GM23338 (cell line): ENCODE results near the gene CNIH3. TPM values are rescaled to one million over a fixed set of nuclear protein-coding genes. Genes with fewer than 3 reads are reported as not detected.

Experiments
- ATAC-seq: fragments of 200-7000 bp; cut with Tn5 transposase; 3 replicates; pipeline ENCODE4 v1.9.1; 2020
- DNase-seq: peaks from one replicate; pipeline ENCODE4 v3.0.0-alpha.2; 2015; ENCODE audit warnings: low spot score
- H2AFZ ChIP-seq: fragments of 200-600 bp; sonication (generic); 2 replicates; pipeline ENCODE4 v1.8.0; 2016; ENCODE audit warnings: antibody characterized with exemption, mild to moderate bottlenecking, moderate library complexity
- H3F3A ChIP-seq: fragments of 200-600 bp; sonication (generic); replicated peaks from 2 replicates; pipeline ENCODE4 v1.8.0; 2017; ENCODE audit warnings: antibody characterized with exemption, mixed run types, low read depth
- H3K27ac ChIP-seq: fragments of 200-600 bp; sonication (generic); 2 replicates; pipeline ENCODE4 v1.6.1; 2016; ENCODE audit warnings: low read depth
- H3K27me3 ChIP-seq: fragments of 200-600 bp; sonication (generic); 2 replicates; pipeline ENCODE4 v1.8.0; 2016; ENCODE audit warnings: mild to moderate bottlenecking, mixed run types, moderate library complexity; ENCODE audit not compliant: insufficient read depth
- H3K36me3 ChIP-seq: fragments of 200-600 bp; sonication (generic); 2 replicates; pipeline ENCODE4 v1.8.0; 2016; ENCODE audit warnings: mild to moderate bottlenecking; ENCODE audit not compliant: insufficient read depth
- H3K4me1 ChIP-seq: fragments of 200-600 bp; sonication (generic); 2 replicates; pipeline ENCODE4 v1.8.0; 2016; ENCODE audit warnings: mild to moderate bottlenecking, moderate library complexity; ENCODE audit not compliant: insufficient read depth
- H3K4me2 ChIP-seq: fragments of 200-600 bp; sonication (generic); 2 replicates; pipeline ENCODE4 v1.7.1; 2017; ENCODE audit warnings: mixed run types
- H3K4me3 ChIP-seq: fragments of 200-600 bp; sonication (generic); 2 replicates; pipeline ENCODE4 v1.6.1; 2016; ENCODE audit warnings: mixed run types
- H3K79me2 ChIP-seq: fragments of 200-600 bp; sonication (generic); replicated peaks from 2 replicates; pipeline ENCODE4 v1.8.0; 2017; ENCODE audit warnings: mild to moderate bottlenecking; ENCODE audit not compliant: insufficient read depth
- H3K9me2 ChIP-seq: fragments of 200-600 bp; sonication (generic); 2 replicates; pipeline ENCODE4 v1.8.0; 2017; ENCODE audit not compliant: insufficient read depth
- H4K20me1 ChIP-seq: fragments of 200-600 bp; sonication (generic); replicated peaks from 2 replicates; pipeline ENCODE4 v1.8.0; 2017; ENCODE audit warnings: mild to moderate bottlenecking; ENCODE audit not compliant: insufficient read depth
- H3K27ac Mint-ChIP-seq: 2 replicates; pipeline ENCODE4 v1.8.0; 2020; ENCODE audit warnings: inconsistent platforms, mild to moderate bottlenecking, moderate library complexity, mixed read lengths
- H3K27me3 Mint-ChIP-seq: 3 replicates; pipeline ENCODE4 v1.8.0; 2022; ENCODE audit warnings: low read depth, mild to moderate bottlenecking, moderate library complexity, mixed read lengths, inconsistent platforms; ENCODE audit not compliant: insufficient read depth, poor library complexity
- H3K36me3 Mint-ChIP-seq: 3 replicates; pipeline ENCODE4 v1.8.0; 2021; ENCODE audit warnings: low read depth, mild to moderate bottlenecking, inconsistent platforms, moderate library complexity, mixed read lengths
- H3K4me1 Mint-ChIP-seq: 3 replicates; pipeline ENCODE4 v1.8.0; 2020; ENCODE audit warnings: mild to moderate bottlenecking, inconsistent platforms, mixed read lengths
- H3K4me3 Mint-ChIP-seq: 3 replicates; pipeline ENCODE4 v1.8.0; 2021; ENCODE audit warnings: moderate library complexity, mild to moderate bottlenecking, inconsistent platforms, mixed read lengths
- H3K9me3 Mint-ChIP-seq: 3 replicates; pipeline ENCODE4 v1.8.0; 2020; ENCODE audit warnings: moderate library complexity, mild to moderate bottlenecking, inconsistent platforms, mixed read lengths
- CREB1 ChIP-seq: fragments of 250-450 bp; sonication (Bioruptor Pico); IDR thresholded peaks from 2 replicates; pipeline ENCODE4 v1.5.0; 2020; ENCODE audit warnings: low read depth, mild to moderate bottlenecking, moderate library complexity
- ETS1 ChIP-seq: IDR thresholded peaks from 2 replicates; pipeline ENCODE4 v1.6.1; 2016; ENCODE audit warnings: antibody characterized with exemption
- JUNB ChIP-seq: IDR thresholded peaks from one replicate; pipeline ENCODE4 v1.6.1; 2016; ENCODE audit warnings: antibody characterized with exemption; ENCODE audit not compliant: unreplicated experiment
- NANOG ChIP-seq: IDR thresholded peaks from 2 replicates; pipeline ENCODE4 v1.6.1; 2016; ENCODE audit warnings: antibody characterized with exemption, borderline replicate concordance
- POLR2AphosphoS5 ChIP-seq: IDR thresholded peaks from 2 replicates; pipeline ENCODE4 v1.6.1; 2016; ENCODE audit warnings: antibody characterized with exemption, low read depth
- REST ChIP-seq: IDR thresholded peaks from one replicate; pipeline ENCODE4 v1.6.1; 2018; ENCODE audit warnings: antibody characterized with exemption; ENCODE audit not compliant: unreplicated experiment
- STAT1 ChIP-seq: IDR thresholded peaks from one replicate; pipeline ENCODE4 v1.6.1; 2016; ENCODE audit warnings: antibody characterized with exemption; ENCODE audit not compliant: unreplicated experiment
- ZNF114 ChIP-seq: fragments of 250-450 bp; sonication (Bioruptor Pico); IDR thresholded peaks from 2 replicates; pipeline ENCODE4 v1.5.0; 2020; ENCODE audit warnings: mild to moderate bottlenecking, moderate library complexity
- ZNF331 ChIP-seq: fragments of 250-450 bp; sonication (Bioruptor Pico); IDR thresholded peaks from 2 replicates; pipeline ENCODE4 v1.5.0; 2020; ENCODE audit warnings: low read depth, mild to moderate bottlenecking, moderate library complexity
- polyA plus RNA-seq: library from polyadenylated mRNA; unstranded; fragments of >200 nt; fragmentation: Nextera tagmentation; extraction: Ambion mirVana; gene quantifications from 2 replicates; pipeline ENCODE4 v1.2.1, GENCODE V29; 2016
- total RNA-seq: library from RNA; depleted of rRNA; stranded (reverse); fragments of >200 nt; shearing (Covaris generic); gene quantifications from 2 replicates; pipeline ENCODE4 v1.2.3, GENCODE V29; 2014

Gene CNIH3
- total and polyA plus RNA-seq, 2 experiments from 2014 or later, result 3.6 to 5.1 TPM

- no peaks in the 10 kb centered on the region for H4K20me1 ChIP-seq
- Mint-ChIP-seq H3K36me3 (peaks cover 7% of the 10 kb centered on the region; the same call in 1 of the 3 replicates), H3K27ac (no peak overlapping the region), H3K9me3 (peaks cover 4% of the 10 kb centered on the region), H3K27me3 (peaks cover 9% of the 10 kb centered on the region), H3K4me1 (peaks cover 3% of the 10 kb centered on the region; the same call in 2 of the 3 replicates), H3K4me3 (no peak overlapping the region)
- peaks cover 2% of the 10 kb centered on the region; the same call in 1 of the 2 replicates for H3K4me1 ChIP-seq
- no peaks in the 10 kb centered on the region for H3F3A ChIP-seq
- TF ChIP-seq JUNB, result no peak
- no peak for TF ChIP-seq POLR2AphosphoS5
- no peak for TF ChIP-seq ETS1
- TF ChIP-seq NANOG, result no peak
- no peak for TF ChIP-seq STAT1
- TF ChIP-seq ZNF331 (CRISPR knock-in tag), result no peak
- DNase-seq (no peak), ATAC-seq (no peak)
- H3K4me3 ChIP-seq, result no peak overlapping the region
- H3K79me2 ChIP-seq, result no peaks in the 10 kb centered on the region
- H3K9me2 ChIP-seq, result peaks cover 4% of the 10 kb centered on the region
- H3K27ac ChIP-seq, result no peak overlapping the region
- H2AFZ ChIP-seq, result no peak overlapping the region
- H3K36me3 ChIP-seq, result no peaks in the 10 kb centered on the region
- H3K4me2 ChIP-seq, result no peak overlapping the region
- no peaks in the 10 kb centered on the region for H3K27me3 ChIP-seq
Measured at GRCh38 chr1:224760163-224760562, 144.0 kb downstream of the CNIH3 start.

GRCh38 chr1:224761245-224761644 lies 145.1 kb downstream of the CNIH3 start:
- TF ChIP-seq ZNF114 (CRISPR knock-in tag), result no peak
- no peak for TF ChIP-seq REST
- TF ChIP-seq CREB1, result no peak
- TF ChIP-seq POLR2AphosphoS5, result no peak
- H3K27ac ChIP-seq, result no peak overlapping the region
- H3F3A ChIP-seq, result no peaks in the 10 kb centered on the region
- H3K79me2 ChIP-seq, result no peaks in the 10 kb centered on the region
- no peak overlapping the region for H3K4me2 ChIP-seq
- peaks cover 2% of the 10 kb centered on the region for H3K4me1 Mint-ChIP-seq
- H3K4me3 Mint-ChIP-seq, result no peak overlapping the region
- peaks cover 7% of the 10 kb centered on the region; the same call in 1 of the 3 replicates for H3K36me3 Mint-ChIP-seq
- peaks cover 8% of the 10 kb centered on the region for H3K27me3 Mint-ChIP-seq
- peaks cover 8% of the 10 kb centered on the region for H3K9me2 ChIP-seq
- no peaks in the 10 kb centered on the region for H3K27me3 ChIP-seq
- no peak overlapping the region for H2AFZ ChIP-seq
- H3K36me3 ChIP-seq, result no peaks in the 10 kb centered on the region
- H3K4me3 ChIP-seq, result no peak overlapping the region
- H3K9me3 Mint-ChIP-seq, result peaks cover 4% of the 10 kb centered on the region
- DNase-seq, result no peak
- no peaks in the 10 kb centered on the region for H3K4me1 ChIP-seq
- no peak overlapping the region for H3K27ac Mint-ChIP-seq
- H4K20me1 ChIP-seq, result no peaks in the 10 kb centered on the region
- no peak for ATAC-seq
